ENCODE data around the gene HDDC2. TPM values are rescaled to one million over a fixed set of nuclear protein-coding genes. Genes with fewer than 3 reads are reported as not detected.

Gene HDDC2
- polyA plus RNA-seq, 1 donor from 2014 or later, result 75.2 TPM

DNA sequence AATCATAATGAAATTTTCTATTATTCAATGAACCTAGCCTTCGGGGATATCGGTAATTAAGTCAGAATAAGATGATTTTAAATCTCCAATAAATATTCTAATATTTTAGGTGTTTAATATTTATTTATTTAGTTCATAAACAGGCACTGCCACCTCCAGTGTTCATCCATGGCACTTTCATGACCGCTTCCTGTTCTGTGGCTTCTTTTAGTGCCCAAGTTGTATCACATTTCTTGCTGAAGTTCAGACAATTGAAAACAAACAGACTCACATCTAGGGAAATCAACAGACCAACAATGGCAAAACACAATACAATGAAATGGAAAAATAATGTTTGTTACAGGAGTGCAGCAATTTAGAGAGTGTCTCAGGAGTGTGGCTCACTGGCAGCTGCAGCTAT, 26.0 kb downstream of the HDDC2 start:
- Histone ChIP-seq H3K79me2 (replicated peaks; ENCODE audit: insufficient read depth, low read length) (no peaks in the 10 kb centered on the region), H3K9me3 (ENCODE audit: low read length) (no peaks in the 10 kb centered on the region), H3K27me3 (ENCODE audit: insufficient read depth, low read depth, low read length) (no peaks in the 10 kb centered on the region), H3K4me2 (ENCODE audit: low read length) (no peak overlapping the region), H3K9me2 (ENCODE audit: insufficient read depth, low read length) (no peaks in the 10 kb centered on the region), H3K27ac (ENCODE audit: low read length) (no peak overlapping the region), H3K4me3 (ENCODE audit: low read length) (no peak overlapping the region), H3F3A (ENCODE audit: insufficient read depth, low read length, poor library complexity, severe bottlenecking) (no peaks in the 10 kb centered on the region), H3K9ac (ENCODE audit: low read length) (no peak overlapping the region), H4K20me1 (ENCODE audit: insufficient read depth) (no peaks in the 10 kb centered on the region), H3K36me3 (ENCODE audit: insufficient read depth, low read length) (no peaks in the 10 kb centered on the region), H2AFZ (ENCODE audit: low read depth, low read length) (no peak overlapping the region)
- TF ChIP-seq, protein P1, sequence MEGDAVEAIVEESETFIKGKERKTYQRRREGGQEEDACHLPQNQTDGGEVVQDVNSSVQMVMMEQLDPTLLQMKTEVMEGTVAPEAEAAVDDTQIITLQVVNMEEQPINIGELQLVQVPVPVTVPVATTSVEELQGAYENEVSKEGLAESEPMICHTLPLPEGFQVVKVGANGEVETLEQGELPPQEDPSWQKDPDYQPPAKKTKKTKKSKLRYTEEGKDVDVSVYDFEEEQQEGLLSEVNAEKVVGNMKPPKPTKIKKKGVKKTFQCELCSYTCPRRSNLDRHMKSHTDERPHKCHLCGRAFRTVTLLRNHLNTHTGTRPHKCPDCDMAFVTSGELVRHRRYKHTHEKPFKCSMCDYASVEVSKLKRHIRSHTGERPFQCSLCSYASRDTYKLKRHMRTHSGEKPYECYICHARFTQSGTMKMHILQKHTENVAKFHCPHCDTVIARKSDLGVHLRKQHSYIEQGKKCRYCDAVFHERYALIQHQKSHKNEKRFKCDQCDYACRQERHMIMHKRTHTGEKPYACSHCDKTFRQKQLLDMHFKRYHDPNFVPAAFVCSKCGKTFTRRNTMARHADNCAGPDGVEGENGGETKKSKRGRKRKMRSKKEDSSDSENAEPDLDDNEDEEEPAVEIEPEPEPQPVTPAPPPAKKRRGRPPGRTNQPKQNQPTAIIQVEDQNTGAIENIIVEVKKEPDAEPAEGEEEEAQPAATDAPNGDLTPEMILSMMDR (IDR thresholded peaks at IDR 0.05; ENCODE audit: poor library complexity, severe bottlenecking), result no peak
- no peak for TF ChIP-seq TAF1 (IDR thresholded peaks at IDR 0.05; ENCODE audit: low read depth)
- TF ChIP-seq, protein P2, sequence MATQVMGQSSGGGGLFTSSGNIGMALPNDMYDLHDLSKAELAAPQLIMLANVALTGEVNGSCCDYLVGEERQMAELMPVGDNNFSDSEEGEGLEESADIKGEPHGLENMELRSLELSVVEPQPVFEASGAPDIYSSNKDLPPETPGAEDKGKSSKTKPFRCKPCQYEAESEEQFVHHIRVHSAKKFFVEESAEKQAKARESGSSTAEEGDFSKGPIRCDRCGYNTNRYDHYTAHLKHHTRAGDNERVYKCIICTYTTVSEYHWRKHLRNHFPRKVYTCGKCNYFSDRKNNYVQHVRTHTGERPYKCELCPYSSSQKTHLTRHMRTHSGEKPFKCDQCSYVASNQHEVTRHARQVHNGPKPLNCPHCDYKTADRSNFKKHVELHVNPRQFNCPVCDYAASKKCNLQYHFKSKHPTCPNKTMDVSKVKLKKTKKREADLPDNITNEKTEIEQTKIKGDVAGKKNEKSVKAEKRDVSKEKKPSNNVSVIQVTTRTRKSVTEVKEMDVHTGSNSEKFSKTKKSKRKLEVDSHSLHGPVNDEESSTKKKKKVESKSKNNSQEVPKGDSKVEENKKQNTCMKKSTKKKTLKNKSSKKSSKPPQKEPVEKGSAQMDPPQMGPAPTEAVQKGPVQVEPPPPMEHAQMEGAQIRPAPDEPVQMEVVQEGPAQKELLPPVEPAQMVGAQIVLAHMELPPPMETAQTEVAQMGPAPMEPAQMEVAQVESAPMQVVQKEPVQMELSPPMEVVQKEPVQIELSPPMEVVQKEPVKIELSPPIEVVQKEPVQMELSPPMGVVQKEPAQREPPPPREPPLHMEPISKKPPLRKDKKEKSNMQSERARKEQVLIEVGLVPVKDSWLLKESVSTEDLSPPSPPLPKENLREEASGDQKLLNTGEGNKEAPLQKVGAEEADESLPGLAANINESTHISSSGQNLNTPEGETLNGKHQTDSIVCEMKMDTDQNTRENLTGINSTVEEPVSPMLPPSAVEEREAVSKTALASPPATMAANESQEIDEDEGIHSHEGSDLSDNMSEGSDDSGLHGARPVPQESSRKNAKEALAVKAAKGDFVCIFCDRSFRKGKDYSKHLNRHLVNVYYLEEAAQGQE (IDR thresholded peaks at IDR 0.05; ENCODE audit: borderline replicate concordance), result no peak
- TF ChIP-seq EP300 (conservative IDR thresholded peaks at IDR 0.05; ENCODE audit: poor library complexity, severe bottlenecking), result no peak
- no peak for TF ChIP-seq SMC3 (conservative IDR thresholded peaks at IDR 0.05; ENCODE audit: poor library complexity)
- no peak for TF ChIP-seq EZH2 (IDR thresholded peaks at IDR 0.05; ENCODE audit: borderline replicate concordance, insufficient read depth, low read length, poor library complexity, severe bottlenecking)
- no peak for TF ChIP-seq MXI1 (conservative IDR thresholded peaks at IDR 0.05; ENCODE audit: poor library complexity, severe bottlenecking)
- TF ChIP-seq POLR2AphosphoS5 (IDR thresholded peaks at IDR 0.05), result no peak
- TF ChIP-seq RAD21 (conservative IDR thresholded peaks at IDR 0.05), result no peak

DNA sequence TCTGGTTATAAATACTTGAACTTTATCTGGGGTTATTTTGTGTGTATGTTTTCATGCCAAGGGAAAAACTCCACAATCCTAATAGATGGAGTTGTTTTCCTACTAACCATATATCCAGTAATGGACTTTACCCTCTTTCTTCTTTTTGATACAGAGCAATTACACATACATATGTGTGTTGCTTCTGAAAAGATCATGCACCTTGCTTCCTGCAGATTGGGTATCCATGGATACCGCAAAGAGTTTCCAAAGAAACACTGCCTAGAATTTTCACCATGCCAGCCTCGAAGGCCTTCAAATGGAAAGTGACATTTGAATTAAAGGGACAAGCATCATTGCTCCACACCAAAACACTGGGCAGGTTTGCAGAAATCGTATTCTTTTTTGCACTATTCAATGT, 26.8 kb downstream of the HDDC2 start:
- no peaks in the 10 kb centered on the region for H4K20me1 ChIP-seq (ENCODE audit: insufficient read depth)
- no peaks in the 10 kb centered on the region for H3K79me2 ChIP-seq (replicated peaks; ENCODE audit: insufficient read depth, low read length)
- H3K4me2 ChIP-seq (ENCODE audit: low read length), result no peak overlapping the region
- H3K9me2 ChIP-seq (ENCODE audit: insufficient read depth, low read length), result no peaks in the 10 kb centered on the region
- no peaks in the 10 kb centered on the region for H3F3A ChIP-seq (ENCODE audit: insufficient read depth, low read length, poor library complexity, severe bottlenecking)
- TF ChIP-seq, protein P2 (IDR thresholded peaks at IDR 0.05; ENCODE audit: borderline replicate concordance), result no peak
- TF ChIP-seq EP300 (conservative IDR thresholded peaks at IDR 0.05; ENCODE audit: poor library complexity, severe bottlenecking), result no peak
- TF ChIP-seq, protein P1 (IDR thresholded peaks at IDR 0.05; ENCODE audit: poor library complexity, severe bottlenecking), result no peak
- TF ChIP-seq TAF1 (IDR thresholded peaks at IDR 0.05; ENCODE audit: low read depth), result no peak
- no peak for TF ChIP-seq SMC3 (conservative IDR thresholded peaks at IDR 0.05; ENCODE audit: poor library complexity)
- no peak for TF ChIP-seq POLR2AphosphoS5 (IDR thresholded peaks at IDR 0.05)
- TF ChIP-seq RAD21 (conservative IDR thresholded peaks at IDR 0.05), result no peak
- no peak for TF ChIP-seq MXI1 (conservative IDR thresholded peaks at IDR 0.05; ENCODE audit: poor library complexity, severe bottlenecking)
- TF ChIP-seq EZH2 (IDR thresholded peaks at IDR 0.05; ENCODE audit: borderline replicate concordance, insufficient read depth, low read length, poor library complexity, severe bottlenecking), result no peak
- H3K9me3 ChIP-seq (ENCODE audit: low read length), result no peaks in the 10 kb centered on the region
- H3K9ac ChIP-seq (ENCODE audit: low read length), result no peak overlapping the region
- H3K27ac ChIP-seq (ENCODE audit: low read length), result peak overlapping the region; percentile 15
- no peak overlapping the region for H2AFZ ChIP-seq (ENCODE audit: low read depth, low read length)
- H3K4me3 ChIP-seq (ENCODE audit: low read length), result no peak overlapping the region
- H3K27me3 ChIP-seq (ENCODE audit: insufficient read depth, low read depth, low read length), result no peaks in the 10 kb centered on the region
- no peaks in the 10 kb centered on the region for H3K36me3 ChIP-seq (ENCODE audit: insufficient read depth, low read length)
